ENCODE measurements around the gene AUTS2.

Gene AUTS2

DNA sequence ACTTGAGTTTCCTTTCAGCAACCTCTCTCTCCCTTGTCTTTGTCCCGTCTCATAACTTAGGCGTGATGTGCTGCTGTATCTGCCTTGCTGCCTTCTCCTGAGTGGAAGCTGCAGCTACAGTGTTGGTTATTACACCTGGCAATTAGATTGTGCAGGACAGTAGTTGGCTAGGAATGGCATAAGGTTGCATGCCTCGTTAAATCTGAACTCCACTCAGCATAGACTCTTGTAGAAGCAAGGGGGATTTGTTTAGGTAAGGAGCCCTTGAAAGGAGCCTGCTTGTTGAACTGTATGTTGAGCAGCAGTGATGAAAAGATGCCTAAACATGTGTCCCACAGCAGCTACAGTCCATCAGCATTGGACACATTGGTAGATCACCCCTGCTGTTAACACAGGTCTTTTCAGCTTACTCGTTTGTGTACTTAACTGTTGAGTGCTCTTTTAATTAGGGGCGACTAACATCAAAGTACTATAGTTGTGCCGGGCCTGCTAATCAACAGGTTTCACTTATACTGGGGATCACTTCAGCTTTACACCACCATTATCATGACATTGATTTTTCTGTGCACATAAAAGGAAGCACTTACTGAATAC, 225.0 kb downstream of the AUTS2 start (continued):
- TF ChIP-seq KLF17 (tag by site-specific recombination; IDR thresholded peaks at IDR 0.05) = no peak
- no peak for TF ChIP-seq ZNF433 (tag by site-specific recombination; IDR thresholded peaks at IDR 0.05; ENCODE audit: low read depth)
- no peak for TF ChIP-seq MEIS1 (CRISPR knock-in tag; IDR thresholded peaks at IDR 0.05; ENCODE audit: borderline replicate concordance)
- TF ChIP-seq RBAK (tag by site-specific recombination; IDR thresholded peaks at IDR 0.05) = no peak
- TF ChIP-seq ZNF354C (tag by site-specific recombination; IDR thresholded peaks at IDR 0.05; ENCODE audit: borderline replicate concordance, low read depth) = no peak

- Histone ChIP-seq H3K9me3 (ENCODE audit: control insufficient read depth, insufficient read depth, low read depth, low read length) (no peaks in the 10 kb centered on the region), H3K27ac (ENCODE audit: extremely low read depth, low read depth, low read length) (no peak overlapping the region; the same call in 1 of the 2 replicates), H3K36me3 (ENCODE audit: control insufficient read depth in 2 of 2, insufficient read depth in 1 of 2, low read length in 2 of 2) (no peaks in the 10 kb centered on the region), H3K4me3 (ENCODE audit: low read depth, low read length) (no peak overlapping the region), H3K4me1 (ENCODE audit: control insufficient read depth, insufficient read depth, low read length) (peaks cover 60% of the 10 kb centered on the region)
- ChIA-PET CTCF (interaction anchor here (0.7 kb wide), 2 partner anchors 12 to 455 kb away, joined by 3 read pairs; no protein-coding TSS in a partner anchor), POLR2A (interaction anchor here (0.7 kb wide), 1 partner anchor 225 kb away, joined by 4 read pairs; no protein-coding TSS in a partner anchor)
- TF ChIP-seq ZFP41 (tag by site-specific recombination; IDR thresholded peaks at IDR 0.05; ENCODE audit: borderline replicate concordance) (no peak), ZNF785 (tag by site-specific recombination; IDR thresholded peaks at IDR 0.05) (no peak), ZNF549 (tag by site-specific recombination; IDR thresholded peaks at IDR 0.05) (no peak), PRDM10 (tag by site-specific recombination; IDR thresholded peaks at IDR 0.05) (no peak), HOXD13 (CRISPR knock-in tag; IDR thresholded peaks at IDR 0.05; ENCODE audit: borderline replicate concordance) (no peak), ZNF544 (tag by site-specific recombination; IDR thresholded peaks at IDR 0.05) (no peak), ZNF114 (tag by site-specific recombination; IDR thresholded peaks at IDR 0.05) (no peak), ZNF266 (tag by site-specific recombination; IDR thresholded peaks at IDR 0.05; ENCODE audit: low read depth) (no peak), GFI1B (tag by site-specific recombination; IDR thresholded peaks at IDR 0.05) (no peak), ZNF76 (tag by site-specific recombination; IDR thresholded peaks at IDR 0.05; ENCODE audit: borderline replicate concordance, low read depth) (no peak), ZNF623 (tag by site-specific recombination; IDR thresholded peaks at IDR 0.05) (no peak)
- TF ChIP-seq, protein P1, sequence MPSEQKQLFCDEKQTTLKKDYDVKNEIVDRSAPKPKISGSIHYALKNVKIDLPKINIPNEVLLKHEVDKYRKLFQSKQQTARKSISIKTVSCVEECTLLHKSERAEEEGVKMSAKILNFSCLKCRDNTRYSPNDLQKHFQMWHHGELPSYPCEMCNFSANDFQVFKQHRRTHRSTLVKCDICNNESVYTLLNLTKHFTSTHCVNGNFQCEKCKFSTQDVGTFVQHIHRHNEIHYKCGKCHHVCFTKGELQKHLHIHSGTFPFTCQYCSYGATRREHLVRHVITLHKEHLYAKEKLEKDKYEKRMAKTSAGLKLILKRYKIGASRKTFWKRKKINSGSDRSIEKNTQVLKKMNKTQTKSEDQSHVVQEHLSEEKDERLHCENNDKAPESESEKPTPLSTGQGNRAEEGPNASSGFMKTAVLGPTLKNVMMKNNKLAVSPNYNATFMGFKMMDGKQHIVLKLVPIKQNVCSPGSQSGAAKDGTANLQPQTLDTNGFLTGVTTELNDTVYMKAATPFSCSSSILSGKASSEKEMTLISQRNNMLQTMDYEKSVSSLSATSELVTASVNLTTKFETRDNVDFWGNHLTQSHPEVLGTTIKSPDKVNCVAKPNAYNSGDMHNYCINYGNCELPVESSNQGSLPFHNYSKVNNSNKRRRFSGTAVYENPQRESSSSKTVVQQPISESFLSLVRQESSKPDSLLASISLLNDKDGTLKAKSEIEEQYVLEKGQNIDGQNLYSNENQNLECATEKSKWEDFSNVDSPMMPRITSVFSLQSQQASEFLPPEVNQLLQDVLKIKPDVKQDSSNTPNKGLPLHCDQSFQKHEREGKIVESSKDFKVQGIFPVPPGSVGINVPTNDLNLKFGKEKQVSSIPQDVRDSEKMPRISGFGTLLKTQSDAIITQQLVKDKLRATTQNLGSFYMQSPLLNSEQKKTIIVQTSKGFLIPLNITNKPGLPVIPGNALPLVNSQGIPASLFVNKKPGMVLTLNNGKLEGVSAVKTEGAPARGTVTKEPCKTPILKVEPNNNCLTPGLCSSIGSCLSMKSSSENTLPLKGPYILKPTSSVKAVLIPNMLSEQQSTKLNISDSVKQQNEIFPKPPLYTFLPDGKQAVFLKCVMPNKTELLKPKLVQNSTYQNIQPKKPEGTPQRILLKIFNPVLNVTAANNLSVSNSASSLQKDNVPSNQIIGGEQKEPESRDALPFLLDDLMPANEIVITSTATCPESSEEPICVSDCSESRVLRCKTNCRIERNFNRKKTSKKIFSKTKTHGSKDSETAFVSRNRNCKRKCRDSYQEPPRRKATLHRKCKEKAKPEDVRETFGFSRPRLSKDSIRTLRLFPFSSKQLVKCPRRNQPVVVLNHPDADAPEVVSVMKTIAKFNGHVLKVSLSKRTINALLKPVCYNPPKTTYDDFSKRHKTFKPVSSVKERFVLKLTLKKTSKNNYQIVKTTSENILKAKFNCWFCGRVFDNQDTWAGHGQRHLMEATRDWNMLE (tag by site-specific recombination; conservative IDR thresholded peaks at IDR 0.05; ENCODE audit: low read depth) = no peak
- TF ChIP-seq, protein P2, sequence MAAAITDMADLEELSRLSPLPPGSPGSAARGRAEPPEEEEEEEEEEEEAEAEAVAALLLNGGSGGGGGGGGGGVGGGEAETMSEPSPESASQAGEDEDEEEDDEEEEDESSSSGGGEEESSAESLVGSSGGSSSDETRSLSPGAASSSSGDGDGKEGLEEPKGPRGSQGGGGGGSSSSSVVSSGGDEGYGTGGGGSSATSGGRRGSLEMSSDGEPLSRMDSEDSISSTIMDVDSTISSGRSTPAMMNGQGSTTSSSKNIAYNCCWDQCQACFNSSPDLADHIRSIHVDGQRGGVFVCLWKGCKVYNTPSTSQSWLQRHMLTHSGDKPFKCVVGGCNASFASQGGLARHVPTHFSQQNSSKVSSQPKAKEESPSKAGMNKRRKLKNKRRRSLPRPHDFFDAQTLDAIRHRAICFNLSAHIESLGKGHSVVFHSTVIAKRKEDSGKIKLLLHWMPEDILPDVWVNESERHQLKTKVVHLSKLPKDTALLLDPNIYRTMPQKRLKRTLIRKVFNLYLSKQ (tag by site-specific recombination; IDR thresholded peaks at IDR 0.05; ENCODE audit: borderline replicate concordance) = no peak
- TF ChIP-seq, protein P3, sequence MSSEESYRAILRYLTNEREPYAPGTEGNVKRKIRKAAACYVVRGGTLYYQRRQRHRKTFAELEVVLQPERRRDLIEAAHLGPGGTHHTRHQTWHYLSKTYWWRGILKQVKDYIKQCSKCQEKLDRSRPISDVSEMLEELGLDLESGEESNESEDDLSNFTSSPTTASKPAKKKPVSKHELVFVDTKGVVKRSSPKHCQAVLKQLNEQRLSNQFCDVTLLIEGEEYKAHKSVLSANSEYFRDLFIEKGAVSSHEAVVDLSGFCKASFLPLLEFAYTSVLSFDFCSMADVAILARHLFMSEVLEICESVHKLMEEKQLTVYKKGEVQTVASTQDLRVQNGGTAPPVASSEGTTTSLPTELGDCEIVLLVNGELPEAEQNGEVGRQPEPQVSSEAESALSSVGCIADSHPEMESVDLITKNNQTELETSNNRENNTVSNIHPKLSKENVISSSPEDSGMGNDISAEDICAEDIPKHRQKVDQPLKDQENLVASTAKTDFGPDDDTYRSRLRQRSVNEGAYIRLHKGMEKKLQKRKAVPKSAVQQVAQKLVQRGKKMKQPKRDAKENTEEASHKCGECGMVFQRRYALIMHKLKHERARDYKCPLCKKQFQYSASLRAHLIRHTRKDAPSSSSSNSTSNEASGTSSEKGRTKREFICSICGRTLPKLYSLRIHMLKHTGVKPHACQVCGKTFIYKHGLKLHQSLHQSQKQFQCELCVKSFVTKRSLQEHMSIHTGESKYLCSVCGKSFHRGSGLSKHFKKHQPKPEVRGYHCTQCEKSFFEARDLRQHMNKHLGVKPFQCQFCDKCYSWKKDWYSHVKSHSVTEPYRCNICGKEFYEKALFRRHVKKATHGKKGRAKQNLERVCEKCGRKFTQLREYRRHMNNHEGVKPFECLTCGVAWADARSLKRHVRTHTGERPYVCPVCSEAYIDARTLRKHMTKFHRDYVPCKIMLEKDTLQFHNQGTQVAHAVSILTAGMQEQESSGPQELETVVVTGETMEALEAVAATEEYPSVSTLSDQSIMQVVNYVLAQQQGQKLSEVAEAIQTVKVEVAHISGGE (tag by site-specific recombination; conservative IDR thresholded peaks at IDR 0.05; ENCODE audit: low read depth) = no peak
Measured at GRCh38 chr7:69825113-69825972, 227.1 kb downstream of the AUTS2 start.
